CD4-positive, alpha-beta T cell treated with Interleukin-6 at 100 ng/mL for 8 hours (primary cell): ENCODE measurements around the gene BICD1.
A peak's percentile ranks its signal among the peaks of the same experiment; 100 is the strongest.

Experiments
- DNase-seq: peaks from one replicate; pipeline ENCODE4 v3.0.0-alpha.2; 2020; ENCODE audit warnings: mixed read lengths, low spot score

BICD1 gene

GRCh38 chr12:32104572-32105355 is 1.9 kb upstream of the BICD1 start:
- no peak for DNase-seq

- no peak for DNase-seq
Observed at GRCh38 chr12:32105986-32106516, 596 bp upstream of the BICD1 start.

- no peak for DNase-seq
Observed at GRCh38 chr12:32107359-32108267, 966 bp downstream of the BICD1 start.

GRCh38 chr12:32108787-32109186 is 2.1 kb downstream of the BICD1 start:
- DNase-seq, result no peak

GRCh38 chr12:32110417-32110816 is 3.8 kb downstream of the BICD1 start:
- no peak for DNase-seq

- no peak for DNase-seq
Observed at GRCh38 chr12:32110942-32111341, 4.3 kb downstream of the BICD1 start.

GRCh38 chr12:32115404-32116104 is 8.9 kb downstream of the BICD1 start:
- DNase-seq, result no peak

GRCh38 chr12:32116897-32117296 is 10.2 kb downstream of the BICD1 start:
- no peak for DNase-seq

- no peak for DNase-seq
Observed at GRCh38 chr12:32117316-32117715, 10.7 kb downstream of the BICD1 start.

GRCh38 chr12:32118806-32119205 is 12.2 kb downstream of the BICD1 start:
- DNase-seq, result no peak

GRCh38 chr12:32120419-32120818 is 13.8 kb downstream of the BICD1 start:
- DNase-seq, result no peak

GRCh38 chr12:32124637-32125036 is 18.0 kb downstream of the BICD1 start:
- DNase-seq, result no peak

GRCh38 chr12:32125455-32126084 is 18.9 kb downstream of the BICD1 start:
- no peak for DNase-seq

GRCh38 chr12:32126720-32127119 is 20.1 kb downstream of the BICD1 start:
- DNase-seq, result no peak

- no peak for DNase-seq
Observed at GRCh38 chr12:32131666-32132065, 25.0 kb downstream of the BICD1 start.

- peak; percentile 48 for DNase-seq
Observed at GRCh38 chr12:32134101-32134888, 27.6 kb downstream of the BICD1 start.

GRCh38 chr12:32135967-32136366 is 29.3 kb downstream of the BICD1 start:
- no peak for DNase-seq

GRCh38 chr12:32136404-32136803 is 29.8 kb downstream of the BICD1 start:
- DNase-seq, result no peak

GRCh38 chr12:32139064-32139421 is 32.4 kb downstream of the BICD1 start:
- no peak for DNase-seq

- no peak for DNase-seq
Observed at GRCh38 chr12:32140877-32141276, 34.2 kb downstream of the BICD1 start.

- no peak for DNase-seq
Observed at GRCh38 chr12:32145096-32145495, 38.4 kb downstream of the BICD1 start.
